HG03571 (cell line): ENCODE data around the gene TLE2.
A peak's percentile ranks its signal among the peaks of the same experiment; 100 is the strongest.
"Not testable (repeated sequence)": the region's sequence is repeated elsewhere in the genome, so short reads cannot be mapped to it uniquely, and the experiment has no call there.

Experiments used
- ATAC-seq: cut with Tn5 transposase; IDR thresholded peaks from one replicate; pipeline ENCODE4 v1.9.1; 2021; ENCODE audit not compliant: unreplicated experiment

Gene TLE2

DNA sequence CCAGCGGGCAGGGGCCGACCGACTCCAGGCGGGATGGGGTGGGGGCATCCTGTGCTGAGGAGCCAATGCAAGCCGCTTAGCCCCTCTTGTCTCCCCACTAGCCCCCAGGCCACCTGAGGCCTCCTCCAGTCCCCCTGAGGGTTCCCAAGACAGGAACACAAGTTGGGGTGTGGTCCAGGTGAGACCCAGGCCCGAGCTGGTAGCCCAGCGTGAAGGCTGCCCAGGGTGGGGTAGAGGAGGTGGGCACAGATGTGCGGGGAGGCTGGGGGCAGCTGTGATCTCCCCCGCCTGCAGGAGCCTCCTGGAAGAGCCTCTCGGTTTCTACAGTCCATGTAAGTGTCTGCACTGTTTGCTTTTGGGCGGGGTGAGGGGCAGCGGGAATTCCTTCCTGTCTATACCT, 41.3 kb downstream of the TLE2 start:
- ATAC-seq = no peak

DNA sequence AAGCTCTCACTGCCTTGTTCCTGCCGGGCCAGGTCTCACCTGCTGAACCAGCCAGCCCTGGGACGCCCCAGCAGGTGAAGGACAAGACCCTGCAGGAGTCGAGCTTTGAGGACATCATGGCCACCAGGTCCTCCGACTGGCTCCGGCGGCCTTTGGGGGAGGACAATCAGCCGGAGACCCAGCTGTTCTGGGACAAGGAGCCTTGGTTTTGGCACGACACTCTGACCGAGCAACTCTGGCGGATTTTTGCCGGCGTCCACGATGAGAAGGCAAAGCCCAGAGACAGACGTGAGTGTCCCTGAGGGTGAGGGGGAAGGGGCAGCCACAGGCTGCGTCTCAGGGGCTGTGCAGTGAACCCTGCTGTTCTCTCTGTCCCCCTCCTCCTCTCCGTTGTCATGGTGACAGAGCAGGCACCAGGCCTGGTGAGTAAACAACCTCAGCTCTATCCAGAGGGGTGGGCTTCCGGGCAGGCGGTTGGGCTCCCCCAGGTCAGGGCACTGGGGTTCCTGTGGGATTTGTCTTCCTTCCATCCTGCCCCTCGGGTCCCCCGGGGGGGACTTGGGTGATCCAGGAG, 42.0 kb downstream of the TLE2 start:
- no peak for ATAC-seq

DNA sequence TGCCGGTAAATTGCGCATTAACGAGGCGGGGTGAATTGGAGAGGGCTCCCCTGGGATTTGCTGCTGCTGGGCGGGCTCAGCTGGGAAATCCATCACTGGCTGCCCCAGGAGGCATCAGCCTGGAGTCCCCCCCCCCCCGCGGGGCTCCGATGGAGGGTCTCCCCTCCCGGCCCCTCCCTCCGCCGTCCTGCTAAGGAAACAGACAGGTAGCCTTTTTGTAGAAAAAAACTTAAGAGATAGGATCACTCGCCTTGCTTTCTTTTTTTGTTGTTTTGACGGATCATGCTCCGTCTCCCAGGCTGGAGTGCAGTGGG, 44.9 kb downstream of the TLE2 start:
- no peak for ATAC-seq

- no peak for ATAC-seq
These were observed 45.5 kb downstream of the TLE2 start for GRCh38 chr19:2983351-2984214.

GRCh38 chr19:2982983-2983350, 46.1 kb downstream of the TLE2 start:
- ATAC-seq = no peak

GRCh38 chr19:2982561-2982960, 46.5 kb downstream of the TLE2 start:
- ATAC-seq = no peak

GRCh38 chr19:2981898-2982297, 47.2 kb downstream of the TLE2 start:
- ATAC-seq = no peak

DNA sequence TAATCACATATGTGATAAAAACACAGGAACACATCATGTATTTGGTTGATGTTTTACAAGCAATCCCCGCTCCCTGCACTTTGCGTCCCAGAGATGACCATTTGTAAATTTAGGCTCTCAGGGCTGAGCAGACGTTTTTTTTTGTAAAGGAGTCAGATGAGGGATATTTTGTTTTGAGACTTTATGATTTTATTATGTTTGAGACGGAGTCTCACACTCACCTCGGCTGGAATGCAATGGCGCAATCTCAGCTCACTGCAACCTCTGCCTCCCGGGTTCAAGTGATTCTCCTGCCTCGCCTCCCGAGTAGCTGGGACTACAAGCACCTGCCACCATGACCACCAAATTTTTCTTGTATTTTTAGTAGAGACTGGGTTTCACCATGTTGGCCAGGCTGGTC, 50.3 kb downstream of the TLE2 start:
- ATAC-seq = no peak

GRCh38 chr19:2978166-2978767, 50.8 kb downstream of the TLE2 start:
- no peak for ATAC-seq

DNA sequence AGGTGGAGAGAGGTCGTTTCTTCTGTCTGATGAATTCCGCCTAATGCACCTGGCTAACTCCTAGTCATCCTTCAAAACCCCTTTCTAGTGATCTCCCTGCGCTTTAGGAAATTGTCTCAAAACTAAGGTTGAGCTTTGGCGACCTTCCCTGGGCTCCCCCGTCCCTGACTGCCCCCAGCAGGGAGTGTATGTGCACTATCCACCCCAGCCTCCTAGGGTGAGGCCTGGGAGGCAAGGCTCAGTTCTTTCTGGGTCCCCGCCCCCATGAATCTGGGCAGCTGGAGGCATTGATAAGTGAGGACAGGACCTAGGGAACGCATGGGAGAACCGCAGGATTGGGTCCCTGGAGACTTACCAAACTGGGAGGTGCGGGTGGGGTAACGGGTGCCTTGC, 51.3 kb downstream of the TLE2 start:
- no peak for ATAC-seq

GRCh38 chr19:2977001-2977745, 51.9 kb downstream of the TLE2 start, which contains the start of gene TLE6:
Gene TLE6, plus strand, starts transcription at chr19:2977564. Its CDS starts 670 bp downstream, at chr19:2978234.
- ATAC-seq = peak; percentile 86

DNA sequence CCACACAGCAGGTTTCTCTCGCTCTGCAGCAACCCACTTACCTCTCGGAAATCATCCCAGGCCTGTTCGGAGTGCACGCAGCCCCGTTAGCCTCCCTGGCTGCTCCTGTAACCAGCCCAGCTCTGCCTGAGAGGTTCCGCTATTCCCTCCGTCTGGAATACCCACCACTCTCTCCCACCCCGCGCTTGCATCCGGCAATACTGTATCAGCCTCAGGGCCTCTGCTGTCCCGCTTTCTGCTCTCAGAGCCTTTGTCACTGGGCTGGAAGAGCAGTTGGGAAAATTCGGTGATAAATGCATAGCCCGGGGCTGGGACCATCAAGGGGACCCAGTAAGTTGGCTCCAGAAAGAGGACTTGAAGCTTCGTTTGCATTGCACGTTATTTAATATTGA, 52.5 kb downstream of the TLE2 start:
- no peak for ATAC-seq

DNA sequence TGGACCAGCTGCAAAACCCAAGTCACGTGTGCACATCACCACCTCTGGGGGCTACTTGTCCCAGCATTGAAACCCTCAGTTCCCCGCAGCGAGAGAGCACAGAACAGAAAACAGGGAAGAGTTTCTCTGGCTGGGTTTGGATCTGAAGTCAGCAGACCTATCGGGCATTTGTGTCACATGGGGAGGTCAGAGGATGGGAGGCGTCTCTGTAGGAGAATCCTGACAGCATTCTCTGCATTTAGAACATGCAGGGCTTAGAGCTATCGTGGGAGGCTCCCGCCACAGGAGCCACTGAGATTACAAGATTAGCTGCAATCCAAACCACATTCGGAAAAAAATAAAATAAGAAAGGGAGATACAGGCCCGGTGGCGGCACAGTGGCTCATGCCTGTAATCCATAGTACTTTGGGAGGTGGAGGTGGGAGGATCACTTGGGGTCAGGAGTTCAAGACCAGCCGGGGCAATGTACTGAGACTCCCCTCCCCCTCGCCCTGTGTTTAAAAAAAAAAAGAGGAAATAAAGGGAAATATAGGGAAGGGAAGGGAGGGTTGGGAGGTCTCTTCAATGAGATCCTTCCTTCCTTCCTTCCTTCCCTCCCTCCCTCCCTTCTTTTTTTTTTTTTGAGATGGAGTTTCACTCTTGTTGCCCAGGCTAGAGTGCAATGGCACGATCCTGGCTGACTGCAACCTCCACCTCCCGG, 54.6 kb downstream of the TLE2 start:
- ATAC-seq = no peak

DNA sequence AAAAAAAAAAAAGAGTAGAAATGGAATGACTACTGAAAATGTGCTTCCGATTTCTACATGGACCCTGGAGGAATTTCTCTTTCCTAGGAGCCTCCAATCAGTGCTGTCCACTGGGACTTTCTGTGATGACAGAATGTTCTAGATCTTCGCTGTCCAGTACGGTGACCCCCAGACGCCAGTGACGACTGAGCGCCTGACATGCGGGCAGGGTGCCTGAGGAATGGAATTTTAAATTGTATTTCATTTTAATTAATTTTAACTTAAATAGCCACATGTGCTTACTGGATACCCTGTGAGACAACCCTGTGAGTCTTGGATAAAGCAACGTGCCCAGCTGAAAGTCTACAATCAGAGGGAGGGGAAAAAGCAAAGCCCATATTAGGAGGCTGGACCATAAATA, 55.9 kb downstream of the TLE2 start:
- no peak for ATAC-seq

DNA sequence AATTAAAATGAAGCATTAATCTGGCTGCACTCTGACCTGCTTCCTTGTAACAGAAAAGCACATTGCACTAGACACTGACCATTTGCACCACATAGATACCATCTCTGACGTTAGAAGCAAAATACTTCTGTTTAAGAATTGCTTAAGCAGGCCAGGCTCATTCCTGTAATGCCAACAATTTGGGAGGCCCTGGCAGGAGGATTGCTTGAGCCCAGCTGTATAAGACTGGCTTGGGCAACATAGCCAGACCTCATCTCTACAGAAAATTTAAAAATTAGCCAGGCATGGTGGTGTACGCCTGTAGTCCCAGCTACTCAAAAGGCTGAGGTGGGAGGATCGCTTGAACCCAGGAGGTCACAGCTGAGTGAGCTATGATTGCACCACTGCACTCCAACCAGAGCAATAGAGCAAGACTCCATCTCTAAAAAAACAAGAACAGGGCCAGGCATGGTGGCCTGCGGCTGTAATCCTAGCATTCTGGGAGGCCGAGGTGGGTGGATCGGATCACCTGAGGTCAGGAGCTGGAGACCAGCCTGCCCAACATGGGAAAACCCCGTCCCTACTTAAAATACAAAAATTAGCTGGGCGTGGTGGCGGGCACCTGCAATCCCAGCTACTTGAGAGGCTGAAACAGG, 58.8 kb downstream of the TLE2 start:
- no peak for ATAC-seq

GRCh38 chr19:2969104-2969504, 60.0 kb downstream of the TLE2 start:
- no peak for ATAC-seq

GRCh38 chr19:2967972-2968371, 61.1 kb downstream of the TLE2 start:
- no peak for ATAC-seq

DNA sequence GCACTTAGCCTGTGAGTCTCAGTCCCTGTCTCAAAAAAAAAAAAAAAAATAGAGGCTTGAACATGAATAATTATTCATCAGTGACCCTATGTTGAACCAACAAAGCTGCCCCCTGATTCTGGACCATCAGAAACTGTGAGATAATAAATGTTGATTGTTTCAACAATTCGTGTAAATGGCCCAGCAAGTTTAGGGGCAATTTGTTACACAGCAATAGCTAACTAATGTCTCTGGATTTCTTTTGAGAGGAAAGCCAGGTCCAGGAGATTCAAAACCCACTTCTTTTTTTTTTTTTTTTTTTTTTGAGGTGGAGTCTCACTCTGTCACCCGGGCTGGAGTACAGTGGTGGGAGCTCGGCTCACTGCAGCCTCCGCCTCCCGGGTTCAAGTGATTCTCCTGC, 64.2 kb downstream of the TLE2 start:
- ATAC-seq = no peak

GRCh38 chr19:2963631-2964030, 65.4 kb downstream of the TLE2 start:
- not testable (repeated sequence) for ATAC-seq

DNA sequence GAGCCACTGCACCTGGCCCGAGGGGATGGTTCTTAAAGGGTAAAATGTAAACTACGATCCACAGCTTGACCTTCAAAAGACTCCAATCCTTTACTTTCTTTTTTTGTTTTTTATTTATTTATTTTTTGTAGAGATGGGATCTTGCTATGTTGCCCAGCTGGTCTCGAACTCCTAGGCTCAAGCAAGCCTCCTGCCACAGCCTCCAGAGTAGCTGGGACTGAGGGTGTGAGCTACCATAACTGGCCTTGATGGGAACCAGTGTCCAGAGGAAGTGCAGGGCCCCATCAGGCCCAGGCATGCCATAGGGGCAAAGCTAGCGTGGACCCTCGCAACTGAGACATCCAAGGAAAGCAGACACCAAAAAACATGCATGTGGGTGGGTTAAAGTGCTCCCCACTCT, 66.0 kb downstream of the TLE2 start:
- no peak for ATAC-seq
